A549 (cell line): Measurements from ENCODE around the gene CD8A.

ENCODE experiments used
- CHD2 ChIP-seq: fragments of 150-350 bp; IDR thresholded peaks from 2 replicates; pipeline ENCODE4 v1.6.1; 2014; ENCODE audit warnings: low read length; ENCODE audit not compliant: partially characterized antibody
- CTCF ChIP-seq: fragments of >200 bp; sonication (Bioruptor Twin); formaldehyde crosslinking; IDR thresholded peaks from 3 replicates; pipeline ENCODE4 v1.5.1; 2016
- GATA3 ChIP-seq: IDR thresholded peaks from 2 replicates; pipeline ENCODE4 v1.6.1; 2012; ENCODE audit warnings: borderline replicate concordance
- MAFK ChIP-seq: fragments of 450-650 bp; IDR thresholded peaks from 2 replicates; pipeline ENCODE4 v1.6.1; 2014; ENCODE audit not compliant: partially characterized antibody
- TF ChIP-seq, protein P1 (sequence below): IDR thresholded peaks from 2 replicates; pipeline ENCODE4 v1.6.1; 2012

- TF ChIP-seq, protein P1, sequence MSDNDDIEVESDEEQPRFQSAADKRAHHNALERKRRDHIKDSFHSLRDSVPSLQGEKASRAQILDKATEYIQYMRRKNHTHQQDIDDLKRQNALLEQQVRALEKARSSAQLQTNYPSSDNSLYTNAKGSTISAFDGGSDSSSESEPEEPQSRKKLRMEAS: no peak
- TF ChIP-seq CTCF (no peak), GATA3 (no peak), MAFK (no peak), CHD2 (no peak)
These were observed 10.3 kb upstream of the CD8A start for GRCh38 chr2:86800856-86801567.
